WTC11 (cell line): ENCODE results near the gene CISD3.

Source experiments
- CBFB ChIP-seq: sonication (generic); formaldehyde crosslinking; IDR thresholded peaks from 2 replicates; pipeline ENCODE4 v1.8.1; 2022; ENCODE audit warnings: mild to moderate bottlenecking, low read depth, missing genetic modification reagents
- FOXP1 ChIP-seq: sonication (generic); formaldehyde crosslinking; IDR thresholded peaks from 2 replicates; pipeline ENCODE4 v1.8.0; 2022; ENCODE audit warnings: missing genetic modification reagents, mild to moderate bottlenecking, moderate library complexity, borderline replicate concordance
- GABPB1 ChIP-seq: sonication (generic); formaldehyde crosslinking; IDR thresholded peaks from 2 replicates; pipeline ENCODE4 v1.8.1; 2023; ENCODE audit warnings: mild to moderate bottlenecking, missing genetic modification reagents
- TF ChIP-seq, protein P1 (sequence below): fragments of 200-600 bp; IDR thresholded peaks from 2 replicates; pipeline ENCODE4 v1.8.0; 2022; ENCODE audit warnings: antibody characterized with exemption
- TF ChIP-seq, protein P2 (sequence below): sonication (generic); formaldehyde crosslinking; IDR thresholded peaks from 2 replicates; pipeline ENCODE4 v1.8.1; 2023; ENCODE audit warnings: mild to moderate bottlenecking, missing genetic modification reagents, moderate library complexity

DNA sequence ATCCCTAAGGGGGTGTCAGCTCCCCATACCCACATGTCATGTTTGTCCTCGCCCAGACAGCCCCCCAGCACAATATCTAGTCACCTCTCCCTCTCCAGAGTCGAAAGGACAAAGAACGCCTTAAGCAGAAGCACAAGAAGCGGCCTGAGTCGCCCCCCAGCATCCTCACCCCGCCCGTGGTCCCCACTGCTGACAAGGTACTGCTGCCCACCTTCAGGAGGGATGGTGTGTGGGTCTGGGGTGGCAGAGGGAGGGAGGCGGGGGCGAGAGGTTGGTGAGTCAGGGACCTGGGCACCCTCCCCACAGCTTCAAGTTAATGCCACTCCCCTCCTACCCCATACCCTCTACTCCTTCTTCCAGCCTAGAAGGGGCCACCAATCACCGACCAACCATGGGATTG, 17.5 kb upstream of the CISD3 start:
- TF ChIP-seq CBFB (CRISPR knock-in tag), result no peak
- TF ChIP-seq, protein P1, sequence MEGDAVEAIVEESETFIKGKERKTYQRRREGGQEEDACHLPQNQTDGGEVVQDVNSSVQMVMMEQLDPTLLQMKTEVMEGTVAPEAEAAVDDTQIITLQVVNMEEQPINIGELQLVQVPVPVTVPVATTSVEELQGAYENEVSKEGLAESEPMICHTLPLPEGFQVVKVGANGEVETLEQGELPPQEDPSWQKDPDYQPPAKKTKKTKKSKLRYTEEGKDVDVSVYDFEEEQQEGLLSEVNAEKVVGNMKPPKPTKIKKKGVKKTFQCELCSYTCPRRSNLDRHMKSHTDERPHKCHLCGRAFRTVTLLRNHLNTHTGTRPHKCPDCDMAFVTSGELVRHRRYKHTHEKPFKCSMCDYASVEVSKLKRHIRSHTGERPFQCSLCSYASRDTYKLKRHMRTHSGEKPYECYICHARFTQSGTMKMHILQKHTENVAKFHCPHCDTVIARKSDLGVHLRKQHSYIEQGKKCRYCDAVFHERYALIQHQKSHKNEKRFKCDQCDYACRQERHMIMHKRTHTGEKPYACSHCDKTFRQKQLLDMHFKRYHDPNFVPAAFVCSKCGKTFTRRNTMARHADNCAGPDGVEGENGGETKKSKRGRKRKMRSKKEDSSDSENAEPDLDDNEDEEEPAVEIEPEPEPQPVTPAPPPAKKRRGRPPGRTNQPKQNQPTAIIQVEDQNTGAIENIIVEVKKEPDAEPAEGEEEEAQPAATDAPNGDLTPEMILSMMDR, result no peak
- TF ChIP-seq, protein P2, sequence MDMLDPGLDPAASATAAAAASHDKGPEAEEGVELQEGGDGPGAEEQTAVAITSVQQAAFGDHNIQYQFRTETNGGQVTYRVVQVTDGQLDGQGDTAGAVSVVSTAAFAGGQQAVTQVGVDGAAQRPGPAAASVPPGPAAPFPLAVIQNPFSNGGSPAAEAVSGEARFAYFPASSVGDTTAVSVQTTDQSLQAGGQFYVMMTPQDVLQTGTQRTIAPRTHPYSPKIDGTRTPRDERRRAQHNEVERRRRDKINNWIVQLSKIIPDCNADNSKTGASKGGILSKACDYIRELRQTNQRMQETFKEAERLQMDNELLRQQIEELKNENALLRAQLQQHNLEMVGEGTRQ (CRISPR knock-in tag), result no peak
- no peak for TF ChIP-seq GABPB1 (CRISPR knock-in tag)
- TF ChIP-seq FOXP1 (CRISPR knock-in tag), result no peak
